ENCODE results near the gene REV1. TPM values are rescaled to one million over a fixed set of nuclear protein-coding genes. Genes with fewer than 3 reads are reported as not detected.
A peak's percentile ranks its signal among the peaks of the same experiment; 100 is the strongest.

Gene REV1
- total RNA-seq, 4 donors from 2014 or later: 54.7 to 84.4 (median 68.8) TPM

- no peaks in the 10 kb centered on the region for H3K4me1 ChIP-seq
- WGBS, 2 donors: 88 to 97% methylated on average over 2 of the region's 2 CpGs
- no peak overlapping the region for H3K4me3 ChIP-seq (replicated peaks in 1 of 3)
- intact Hi-C loops (cut with DNase I): no loop called here
- no peaks in the 10 kb centered on the region for H3K9me3 ChIP-seq
- no peaks in the 10 kb centered on the region for H3K27me3 ChIP-seq
- no peak overlapping the region for H3K27ac ChIP-seq
- H3K36me3 ChIP-seq: peaks cover 12 to 19% of the 10 kb centered on the region in 2 donors
- TF ChIP-seq POLR2A (IDR thresholded peaks at IDR 0.05): no peak
- TF ChIP-seq CTCF (IDR thresholded peaks at IDR 0.05): no peak
- DNase-seq: no peak
These were observed 31.3 kb downstream of the REV1 start for GRCh38 chr2:99458529-99458928.

- Histone ChIP-seq H3K27ac (peak overlapping the region in 1 of 3 donors; percentile 27), H3K27me3 (no peaks in the 10 kb centered on the region), H3K4me3 (replicated peaks in 1 of 3) (no peak overlapping the region), H3K9me3 (no peaks in the 10 kb centered on the region), H3K4me1 (peaks cover 12 to 15% of the 10 kb centered on the region in 2 donors), H3K36me3 (peaks cover 0 to 8% of the 10 kb centered on the region in 2 donors)
- DNase-seq: peak; percentile 40 to 41
- intact Hi-C loops (cut with DNase I): no loop called here
- TF ChIP-seq CTCF (IDR thresholded peaks at IDR 0.05) (no peak), POLR2A (IDR thresholded peaks at IDR 0.05) (no peak)
- 55 to 56% methylated on average over 4 of the region's 4 CpGs for WGBS, 2 donors
These were observed 38.1 kb downstream of the REV1 start for GRCh38 chr2:99451686-99452085.

GRCh38 chr2:99451280-99451679, 38.5 kb downstream of the REV1 start:
- Histone ChIP-seq H3K36me3 (peaks cover 0 to 6% of the 10 kb centered on the region in 2 donors), H3K27me3 (no peaks in the 10 kb centered on the region), H3K4me1 (peaks cover 12 to 15% of the 10 kb centered on the region in 2 donors), H3K9me3 (no peaks in the 10 kb centered on the region), H3K4me3 (replicated peaks in 1 of 3) (no peak overlapping the region), H3K27ac (peak overlapping the region in 1 of 3 donors; percentile 27)
- intact Hi-C loops (cut with DNase I): no loop called here
- TF ChIP-seq CTCF (IDR thresholded peaks at IDR 0.05) (no peak), POLR2A (IDR thresholded peaks at IDR 0.05) (no peak)
- WGBS, 2 donors: 33 to 37% methylated on average over 4 of the region's 4 CpGs
- no peak for DNase-seq

- Histone ChIP-seq H3K9me3 (no peaks in the 10 kb centered on the region), H3K4me3 (replicated peaks in 1 of 3) (no peak overlapping the region), H3K27ac (no peak overlapping the region), H3K27me3 (no peaks in the 10 kb centered on the region), H3K36me3 (no peaks in the 10 kb centered on the region), H3K4me1 (peaks cover 12 to 15% of the 10 kb centered on the region in 2 donors)
- intact Hi-C loops (cut with DNase I): no loop called here
- DNase-seq: no peak
- TF ChIP-seq POLR2A (IDR thresholded peaks at IDR 0.05) (no peak), CTCF (IDR thresholded peaks at IDR 0.05) (no peak)
- WGBS, 2 donors: 97 to 98% methylated on average over 1 of the region's 1 CpG
These were observed 39.6 kb downstream of the REV1 start for GRCh38 chr2:99450199-99450598.

GRCh38 chr2:99448556-99448955, 41.3 kb downstream of the REV1 start:
- no peak for TF ChIP-seq CTCF (IDR thresholded peaks at IDR 0.05)
- no peak for TF ChIP-seq POLR2A (IDR thresholded peaks at IDR 0.05)
- no peaks in the 10 kb centered on the region for H3K27me3 ChIP-seq
- H3K36me3 ChIP-seq: no peaks in the 10 kb centered on the region
- H3K4me1 ChIP-seq: peaks cover 12 to 15% of the 10 kb centered on the region in 2 donors
- no peak overlapping the region for H3K27ac ChIP-seq
- no peaks in the 10 kb centered on the region for H3K9me3 ChIP-seq
- no peak for DNase-seq
- no peak overlapping the region for H3K4me3 ChIP-seq (replicated peaks in 1 of 3)
- intact Hi-C loops (cut with DNase I): no loop called here
- WGBS, 2 donors: 86 to 92% methylated on average over 2 of the region's 2 CpGs

Data from thyroid gland (tissue), 4 donors.